GM23338 (cell line): ENCODE measurements around the gene DDB1. TPM values are rescaled to one million over a fixed set of nuclear protein-coding genes. Genes with fewer than 3 reads are reported as not detected.

Experiments
- ATAC-seq: fragments of 200-7000 bp; cut with Tn5 transposase; 3 replicates; pipeline ENCODE4 v1.9.1; 2020
- DNase-seq: peaks from one replicate; pipeline ENCODE4 v3.0.0-alpha.2; 2015; ENCODE audit warnings: low spot score
- H2AFZ ChIP-seq: fragments of 200-600 bp; sonication (generic); 2 replicates; pipeline ENCODE4 v1.8.0; 2016; ENCODE audit warnings: antibody characterized with exemption, mild to moderate bottlenecking, moderate library complexity
- H3F3A ChIP-seq: fragments of 200-600 bp; sonication (generic); replicated peaks from 2 replicates; pipeline ENCODE4 v1.8.0; 2017; ENCODE audit warnings: antibody characterized with exemption, mixed run types, low read depth
- H3K27ac ChIP-seq: fragments of 200-600 bp; sonication (generic); 2 replicates; pipeline ENCODE4 v1.6.1; 2016; ENCODE audit warnings: low read depth
- H3K27me3 ChIP-seq: fragments of 200-600 bp; sonication (generic); 2 replicates; pipeline ENCODE4 v1.8.0; 2016; ENCODE audit warnings: mild to moderate bottlenecking, mixed run types, moderate library complexity; ENCODE audit not compliant: insufficient read depth
- H3K36me3 ChIP-seq: fragments of 200-600 bp; sonication (generic); 2 replicates; pipeline ENCODE4 v1.8.0; 2016; ENCODE audit warnings: mild to moderate bottlenecking; ENCODE audit not compliant: insufficient read depth
- H3K4me1 ChIP-seq: fragments of 200-600 bp; sonication (generic); 2 replicates; pipeline ENCODE4 v1.8.0; 2016; ENCODE audit warnings: mild to moderate bottlenecking, moderate library complexity; ENCODE audit not compliant: insufficient read depth
- H3K4me2 ChIP-seq: fragments of 200-600 bp; sonication (generic); 2 replicates; pipeline ENCODE4 v1.7.1; 2017; ENCODE audit warnings: mixed run types
- H3K4me3 ChIP-seq: fragments of 200-600 bp; sonication (generic); 2 replicates; pipeline ENCODE4 v1.6.1; 2016; ENCODE audit warnings: mixed run types
- H3K79me2 ChIP-seq: fragments of 200-600 bp; sonication (generic); replicated peaks from 2 replicates; pipeline ENCODE4 v1.8.0; 2017; ENCODE audit warnings: mild to moderate bottlenecking; ENCODE audit not compliant: insufficient read depth
- H3K9me2 ChIP-seq: fragments of 200-600 bp; sonication (generic); 2 replicates; pipeline ENCODE4 v1.8.0; 2017; ENCODE audit not compliant: insufficient read depth
- H4K20me1 ChIP-seq: fragments of 200-600 bp; sonication (generic); replicated peaks from 2 replicates; pipeline ENCODE4 v1.8.0; 2017; ENCODE audit warnings: mild to moderate bottlenecking; ENCODE audit not compliant: insufficient read depth
- H3K27ac Mint-ChIP-seq: 2 replicates; pipeline ENCODE4 v1.8.0; 2020; ENCODE audit warnings: inconsistent platforms, mild to moderate bottlenecking, moderate library complexity, mixed read lengths
- H3K27me3 Mint-ChIP-seq: 3 replicates; pipeline ENCODE4 v1.8.0; 2022; ENCODE audit warnings: low read depth, mild to moderate bottlenecking, moderate library complexity, mixed read lengths, inconsistent platforms; ENCODE audit not compliant: insufficient read depth, poor library complexity
- H3K36me3 Mint-ChIP-seq: 3 replicates; pipeline ENCODE4 v1.8.0; 2021; ENCODE audit warnings: low read depth, mild to moderate bottlenecking, inconsistent platforms, moderate library complexity, mixed read lengths
- H3K4me1 Mint-ChIP-seq: 3 replicates; pipeline ENCODE4 v1.8.0; 2020; ENCODE audit warnings: mild to moderate bottlenecking, inconsistent platforms, mixed read lengths
- H3K4me3 Mint-ChIP-seq: 3 replicates; pipeline ENCODE4 v1.8.0; 2021; ENCODE audit warnings: moderate library complexity, mild to moderate bottlenecking, inconsistent platforms, mixed read lengths
- H3K9me3 Mint-ChIP-seq: 3 replicates; pipeline ENCODE4 v1.8.0; 2020; ENCODE audit warnings: moderate library complexity, mild to moderate bottlenecking, inconsistent platforms, mixed read lengths
- CREB1 ChIP-seq: fragments of 250-450 bp; sonication (Bioruptor Pico); IDR thresholded peaks from 2 replicates; pipeline ENCODE4 v1.5.0; 2020; ENCODE audit warnings: low read depth, mild to moderate bottlenecking, moderate library complexity
- CTCF ChIP-seq, 2 experiments: fragments of 200-600 bp in 1 of 2; sonication (generic) in 1 of 2; conservative IDR thresholded peaks; 2 replicates each; pipeline versions ENCODE4 v1.5.1 to v1.6.1; 2016 to 2017; ENCODE audit warnings: antibody characterized with exemption in 2 of 2, low read depth in 2 of 2, mild to moderate bottlenecking in 2 of 2, moderate library complexity in 1 of 2
- EZH2 ChIP-seq: fragments of 200-600 bp; sonication (generic); IDR thresholded peaks from one replicate; pipeline ENCODE4 v1.8.0; 2017; ENCODE audit warnings: antibody characterized with exemption, mild to moderate bottlenecking, low read depth; ENCODE audit not compliant: unreplicated experiment
- EZH2phosphoT487 ChIP-seq: fragments of 200-600 bp; sonication (generic); IDR thresholded peaks from one replicate; pipeline ENCODE4 v1.8.1; 2018; ENCODE audit warnings: antibody characterized with exemption; ENCODE audit not compliant: unreplicated experiment
- JUNB ChIP-seq: IDR thresholded peaks from one replicate; pipeline ENCODE4 v1.6.1; 2016; ENCODE audit warnings: antibody characterized with exemption; ENCODE audit not compliant: unreplicated experiment
- NANOG ChIP-seq: IDR thresholded peaks from 2 replicates; pipeline ENCODE4 v1.6.1; 2016; ENCODE audit warnings: antibody characterized with exemption, borderline replicate concordance
- POLR2AphosphoS5 ChIP-seq: IDR thresholded peaks from 2 replicates; pipeline ENCODE4 v1.6.1; 2016; ENCODE audit warnings: antibody characterized with exemption, low read depth
- REST ChIP-seq: IDR thresholded peaks from one replicate; pipeline ENCODE4 v1.6.1; 2018; ENCODE audit warnings: antibody characterized with exemption; ENCODE audit not compliant: unreplicated experiment
- STAT1 ChIP-seq: IDR thresholded peaks from one replicate; pipeline ENCODE4 v1.6.1; 2016; ENCODE audit warnings: antibody characterized with exemption; ENCODE audit not compliant: unreplicated experiment
- ZNF114 ChIP-seq: fragments of 250-450 bp; sonication (Bioruptor Pico); IDR thresholded peaks from 2 replicates; pipeline ENCODE4 v1.5.0; 2020; ENCODE audit warnings: mild to moderate bottlenecking, moderate library complexity
- ZNF331 ChIP-seq: fragments of 250-450 bp; sonication (Bioruptor Pico); IDR thresholded peaks from 2 replicates; pipeline ENCODE4 v1.5.0; 2020; ENCODE audit warnings: low read depth, mild to moderate bottlenecking, moderate library complexity
- polyA plus RNA-seq: library from polyadenylated mRNA; unstranded; fragments of >200 nt; fragmentation: Nextera tagmentation; extraction: Ambion mirVana; gene quantifications from 2 replicates; pipeline ENCODE4 v1.2.1, GENCODE V29; 2016
- total RNA-seq: library from RNA; depleted of rRNA; stranded (reverse); fragments of >200 nt; shearing (Covaris generic); gene quantifications from 2 replicates; pipeline ENCODE4 v1.2.3, GENCODE V29; 2014
- TF ChIP-seq, protein P1 (sequence below): IDR thresholded peaks from 2 replicates; pipeline ENCODE4 v1.6.1; 2016; ENCODE audit warnings: antibody characterized with exemption
- TF ChIP-seq, protein P2 (sequence below): fragments of 250-450 bp; sonication (Bioruptor Pico); IDR thresholded peaks from 2 replicates; pipeline ENCODE4 v1.5.0; 2020; ENCODE audit warnings: mild to moderate bottlenecking, moderate library complexity

DDB1 gene
- total and polyA plus RNA-seq, 2 experiments from 2014 or later, result 102 to 282 TPM

- DNase-seq (no peak), ATAC-seq (no peak)
- Histone ChIP-seq H2AFZ (no peak overlapping the region), H3K27ac (no peak overlapping the region), H3K79me2 (peaks cover 77% of the 10 kb centered on the region), H3K4me3 (no peak overlapping the region), H3F3A (peaks cover 30% of the 10 kb centered on the region), H3K27me3 (no peaks in the 10 kb centered on the region), H3K4me1 (peaks cover 13% of the 10 kb centered on the region), H3K9me2 (no peaks in the 10 kb centered on the region), H3K36me3 (peaks cover 47% of the 10 kb centered on the region), H3K4me2 (no peak overlapping the region), H4K20me1 (peaks cover 43% of the 10 kb centered on the region)
- no peak overlapping the region; the same call in 2 of the 3 replicates for H3K4me3 Mint-ChIP-seq
- no peaks in the 10 kb centered on the region for H3K9me3 Mint-ChIP-seq
- no peak for TF ChIP-seq JUNB
- TF ChIP-seq CREB1 (CRISPR knock-in tag), result no peak
- no peak for TF ChIP-seq NANOG
- TF ChIP-seq, protein P1, sequence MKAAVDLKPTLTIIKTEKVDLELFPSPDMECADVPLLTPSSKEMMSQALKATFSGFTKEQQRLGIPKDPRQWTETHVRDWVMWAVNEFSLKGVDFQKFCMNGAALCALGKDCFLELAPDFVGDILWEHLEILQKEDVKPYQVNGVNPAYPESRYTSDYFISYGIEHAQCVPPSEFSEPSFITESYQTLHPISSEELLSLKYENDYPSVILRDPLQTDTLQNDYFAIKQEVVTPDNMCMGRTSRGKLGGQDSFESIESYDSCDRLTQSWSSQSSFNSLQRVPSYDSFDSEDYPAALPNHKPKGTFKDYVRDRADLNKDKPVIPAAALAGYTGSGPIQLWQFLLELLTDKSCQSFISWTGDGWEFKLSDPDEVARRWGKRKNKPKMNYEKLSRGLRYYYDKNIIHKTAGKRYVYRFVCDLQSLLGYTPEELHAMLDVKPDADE, result no peak
- TF ChIP-seq, protein P2, sequence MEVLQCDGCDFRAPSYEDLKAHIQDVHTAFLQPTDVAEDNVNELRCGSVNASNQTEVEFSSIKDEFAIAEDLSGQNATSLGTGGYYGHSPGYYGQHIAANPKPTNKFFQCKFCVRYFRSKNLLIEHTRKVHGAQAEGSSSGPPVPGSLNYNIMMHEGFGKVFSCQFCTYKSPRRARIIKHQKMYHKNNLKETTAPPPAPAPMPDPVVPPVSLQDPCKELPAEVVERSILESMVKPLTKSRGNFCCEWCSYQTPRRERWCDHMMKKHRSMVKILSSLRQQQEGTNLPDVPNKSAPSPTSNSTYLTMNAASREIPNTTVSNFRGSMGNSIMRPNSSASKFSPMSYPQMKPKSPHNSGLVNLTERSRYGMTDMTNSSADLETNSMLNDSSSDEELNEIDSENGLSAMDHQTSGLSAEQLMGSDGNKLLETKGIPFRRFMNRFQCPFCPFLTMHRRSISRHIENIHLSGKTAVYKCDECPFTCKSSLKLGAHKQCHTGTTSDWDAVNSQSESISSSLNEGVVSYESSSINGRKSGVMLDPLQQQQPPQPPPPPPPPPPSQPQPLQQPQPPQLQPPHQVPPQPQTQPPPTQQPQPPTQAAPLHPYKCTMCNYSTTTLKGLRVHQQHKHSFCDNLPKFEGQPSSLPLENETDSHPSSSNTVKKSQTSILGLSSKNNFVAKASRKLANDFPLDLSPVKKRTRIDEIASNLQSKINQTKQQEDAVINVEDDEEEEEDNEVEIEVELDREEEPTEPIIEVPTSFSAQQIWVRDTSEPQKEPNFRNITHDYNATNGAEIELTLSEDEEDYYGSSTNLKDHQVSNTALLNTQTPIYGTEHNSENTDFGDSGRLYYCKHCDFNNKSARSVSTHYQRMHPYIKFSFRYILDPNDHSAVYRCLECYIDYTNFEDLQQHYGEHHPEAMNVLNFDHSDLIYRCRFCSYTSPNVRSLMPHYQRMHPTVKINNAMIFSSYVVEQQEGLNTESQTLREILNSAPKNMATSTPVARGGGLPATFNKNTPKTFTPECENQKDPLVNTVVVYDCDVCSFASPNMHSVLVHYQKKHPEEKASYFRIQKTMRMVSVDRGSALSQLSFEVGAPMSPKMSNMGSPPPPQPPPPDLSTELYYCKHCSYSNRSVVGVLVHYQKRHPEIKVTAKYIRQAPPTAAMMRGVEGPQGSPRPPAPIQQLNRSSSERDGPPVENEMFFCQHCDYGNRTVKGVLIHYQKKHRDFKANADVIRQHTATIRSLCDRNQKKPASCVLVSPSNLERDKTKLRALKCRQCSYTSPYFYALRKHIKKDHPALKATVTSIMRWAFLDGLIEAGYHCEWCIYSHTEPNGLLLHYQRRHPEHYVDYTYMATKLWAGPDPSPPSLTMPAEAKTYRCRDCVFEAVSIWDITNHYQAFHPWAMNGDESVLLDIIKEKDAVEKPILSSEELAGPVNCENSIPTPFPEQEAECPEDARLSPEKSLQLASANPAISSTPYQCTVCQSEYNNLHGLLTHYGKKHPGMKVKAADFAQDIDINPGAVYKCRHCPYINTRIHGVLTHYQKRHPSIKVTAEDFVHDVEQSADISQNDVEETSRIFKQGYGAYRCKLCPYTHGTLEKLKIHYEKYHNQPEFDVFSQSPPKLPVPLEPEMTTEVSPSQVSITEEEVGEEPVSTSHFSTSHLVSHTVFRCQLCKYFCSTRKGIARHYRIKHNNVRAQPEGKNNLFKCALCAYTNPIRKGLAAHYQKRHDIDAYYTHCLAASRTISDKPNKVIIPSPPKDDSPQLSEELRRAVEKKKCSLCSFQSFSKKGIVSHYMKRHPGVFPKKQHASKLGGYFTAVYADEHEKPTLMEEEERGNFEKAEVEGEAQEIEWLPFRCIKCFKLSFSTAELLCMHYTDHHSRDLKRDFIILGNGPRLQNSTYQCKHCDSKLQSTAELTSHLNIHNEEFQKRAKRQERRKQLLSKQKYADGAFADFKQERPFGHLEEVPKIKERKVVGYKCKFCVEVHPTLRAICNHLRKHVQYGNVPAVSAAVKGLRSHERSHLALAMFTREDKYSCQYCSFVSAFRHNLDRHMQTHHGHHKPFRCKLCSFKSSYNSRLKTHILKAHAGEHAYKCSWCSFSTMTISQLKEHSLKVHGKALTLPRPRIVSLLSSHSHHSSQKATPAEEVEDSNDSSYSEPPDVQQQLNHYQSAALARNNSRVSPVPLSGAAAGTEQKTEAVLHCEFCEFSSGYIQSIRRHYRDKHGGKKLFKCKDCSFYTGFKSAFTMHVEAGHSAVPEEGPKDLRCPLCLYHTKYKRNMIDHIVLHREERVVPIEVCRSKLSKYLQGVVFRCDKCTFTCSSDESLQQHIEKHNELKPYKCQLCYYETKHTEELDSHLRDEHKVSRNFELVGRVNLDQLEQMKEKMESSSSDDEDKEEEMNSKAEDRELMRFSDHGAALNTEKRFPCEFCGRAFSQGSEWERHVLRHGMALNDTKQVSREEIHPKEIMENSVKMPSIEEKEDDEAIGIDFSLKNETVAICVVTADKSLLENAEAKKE, result no peak
- no peak for TF ChIP-seq POLR2AphosphoS5
- TF ChIP-seq STAT1, result no peak
- no peak for TF ChIP-seq ZNF114
- TF ChIP-seq REST, result no peak
- no peak for TF ChIP-seq EZH2
- no peak for TF ChIP-seq CTCF (conservative IDR thresholded peaks at IDR 0.05; ENCODE audit: low read depth in 2 of 2)
- no peak for TF ChIP-seq EZH2phosphoT487
- TF ChIP-seq ZNF331 (CRISPR knock-in tag), result no peak
- H3K27me3 Mint-ChIP-seq, result peaks cover 17% of the 10 kb centered on the region
- H3K27ac Mint-ChIP-seq, result no peak overlapping the region
- H3K4me1 Mint-ChIP-seq, result peaks cover 27% of the 10 kb centered on the region
- H3K36me3 Mint-ChIP-seq, result peaks cover 56% of the 10 kb centered on the region
These were observed 3.0 kb downstream of the DDB1 start for GRCh38 chr11:61329871-61330270.
